B cell (primary cell): ENCODE measurements around the gene MYOZ2. TPM values are rescaled to one million over a fixed set of nuclear protein-coding genes. Genes with fewer than 3 reads are reported as not detected.

Experiments
- ATAC-seq: fragments of 200-7000 bp; cut with Tn5 transposase; one replicate; pipeline ENCODE4 v1.10.0; 2021; ENCODE audit warnings: low read depth, mild to moderate bottlenecking, moderate number of reproducible peaks, moderate library complexity
- CTCF ChIA-PET: fragments of 350-600 bp; sonication (Branson Sonifier 250); formaldehyde crosslinking; loops from one replicate; lab custom pipeline; 2021; ENCODE audit warnings: antibody characterized with exemption, inconsistent platforms; lab: Charles Lee
- POLR2A ChIA-PET: fragments of 350-600 bp; sonication (Branson Sonifier 250); formaldehyde crosslinking; loops from one replicate; lab custom pipeline; 2021; ENCODE audit warnings: antibody characterized with exemption; lab: Charles Lee
- DNase-seq: peaks from one replicate; pipeline ENCODE4 v3.0.0; 2013
- H2AFZ ChIP-seq: 2 replicates; pipeline ENCODE4 v1.6.1; 2012; ENCODE audit warnings: mild to moderate bottlenecking, low read depth, low read length; ENCODE audit not compliant: insufficient read depth, poor library complexity, severe bottlenecking
- H3K27ac ChIP-seq, 2 donors: 1 replicate in 1 of 2; 2 replicates in 1 of 2; pipeline ENCODE4 v1.5.1; 2012 to 2013; ENCODE audit warnings: low read length in 2 of 2, mild to moderate bottlenecking in 2 of 2, moderate library complexity in 1 of 2
- H3K27me3 ChIP-seq, 4 experiments: fragments of 200-600 bp in 1 of 4; sonication (generic) in 1 of 4; replicated peaks in 1 of 4; 1 replicate in 2 of 4; 2 replicates in 2 of 4; pipeline versions ENCODE4 v1.6.1 to v1.7.0; 2013 to 2016; ENCODE audit warnings: low read length in 3 of 4, mild to moderate bottlenecking in 2 of 4, mixed read lengths in 1 of 4, moderate library complexity in 1 of 4; ENCODE audit not compliant: insufficient read depth in 4 of 4, control insufficient read depth in 3 of 4; ENCODE audit errors: control extremely low read depth in 1 of 4
- H3K36me3 ChIP-seq, 2 experiments: replicated peaks in 1 of 2; 1 replicate in 1 of 2; 2 replicates in 1 of 2; pipeline versions ENCODE4 v1.6.1 to v1.7.1; 2013; ENCODE audit warnings: low read length in 1 of 2; ENCODE audit not compliant: insufficient read depth in 2 of 2, control insufficient read depth in 1 of 2; ENCODE audit errors: control extremely low read depth in 1 of 2, extremely low read depth in 1 of 2
- H3K4me1 ChIP-seq, 2 donors: fragments of 200-600 bp in 1 of 2; sonication (generic) in 1 of 2; 1 replicate in 1 of 2; 2 replicates in 1 of 2; pipeline versions ENCODE4 v1.5.1 to v1.6.1; 2013 to 2017; ENCODE audit warnings: low read length in 2 of 2; ENCODE audit not compliant: control insufficient read depth in 2 of 2, insufficient read depth in 2 of 2
- H3K4me2 ChIP-seq: replicated peaks from 2 replicates; pipeline ENCODE3; 2012; ENCODE audit warnings: mild to moderate bottlenecking, low read depth, low read length; ENCODE audit not compliant: poor library complexity, severe bottlenecking
- H3K4me3 ChIP-seq, 5 experiments: fragments of 200-600 bp in 1 of 5; sonication (generic) in 1 of 5; 1 replicate in 3 of 5; 2 replicates in 2 of 5; pipeline versions ENCODE4 v1.5.1 to v1.7.0; 2011 to 2016; ENCODE audit warnings: low read length in 4 of 5, mild to moderate bottlenecking in 4 of 5, low read depth in 2 of 5, control low read depth in 1 of 5, moderate library complexity in 1 of 5; ENCODE audit not compliant: insufficient read depth in 1 of 5; ENCODE audit errors: control extremely low read depth in 1 of 5, extremely low read depth in 1 of 5
- H3K79me2 ChIP-seq: fragments of 200-600 bp; sonication (generic); one replicate; pipeline ENCODE4 v1.6.0; 2016; ENCODE audit warnings: low read length; ENCODE audit not compliant: control insufficient read depth, insufficient read depth
- H3K9ac ChIP-seq: fragments of 200-600 bp; sonication (generic); 2 replicates; pipeline ENCODE4 v1.6.1; 2017; ENCODE audit warnings: mild to moderate bottlenecking, low read length, moderate library complexity
- H3K9me3 ChIP-seq, 3 donors: one replicate each; pipeline versions ENCODE4 v1.6.1 to v1.7.1; 2013; ENCODE audit warnings: low read length in 2 of 3; ENCODE audit not compliant: control insufficient read depth in 2 of 3, insufficient read depth in 1 of 3; ENCODE audit errors: control extremely low read depth in 1 of 3
- H4K20me1 ChIP-seq: 2 replicates; pipeline ENCODE4 v1.6.0; 2012; ENCODE audit warnings: mild to moderate bottlenecking, low read length; ENCODE audit not compliant: insufficient read depth, control insufficient read depth, poor library complexity, severe bottlenecking
- H3K27ac Mint-ChIP-seq: one replicate; pipeline ENCODE4 v1.8.0; 2021; ENCODE audit warnings: mixed read lengths
- H3K27me3 Mint-ChIP-seq: one replicate; pipeline ENCODE4 v1.8.0; 2021; ENCODE audit warnings: mixed read lengths
- H3K4me1 Mint-ChIP-seq: one replicate; pipeline ENCODE4 v1.8.0; 2021; ENCODE audit warnings: mixed read lengths
- H3K4me3 Mint-ChIP-seq: one replicate; pipeline ENCODE4 v1.8.0; 2021; ENCODE audit warnings: mixed read lengths
- H3K9me3 Mint-ChIP-seq: one replicate; pipeline ENCODE4 v1.8.0; 2022; ENCODE audit warnings: mixed read lengths; ENCODE audit not compliant: insufficient read depth
- CTCF ChIP-seq: fragments of 200-600 bp; IDR thresholded peaks from one replicate; pipeline ENCODE4 v1.8.0; 2022; ENCODE audit warnings: antibody characterized with exemption, mild to moderate bottlenecking
- EZH2 ChIP-seq: IDR thresholded peaks from 2 replicates; pipeline ENCODE4 v1.6.1; 2012; ENCODE audit warnings: borderline replicate concordance, low read depth, mild to moderate bottlenecking, moderate library complexity, low read length; ENCODE audit not compliant: insufficient read depth, poor library complexity, severe bottlenecking
- WGBS: methylation state at CpG from one replicate; pipeline ENCODE4 v1.1.5; 2013; ENCODE audit warnings: missing lambda C conversion rate; ENCODE audit not compliant: insufficient coverage; 5-methylcytosine and 5-hydroxymethylcytosine counted together
- intact Hi-C: fragments of 100-400 bp; cut with micrococcal nuclease; formaldehyde crosslinking; loops from one replicate; pipeline ENCODE4 v1.10.0; 2022
- polyA plus RNA-seq: library from polyadenylated mRNA; depleted of rRNA; stranded (reverse); fragments of >200 nt; gene quantifications from 2 replicates; pipeline ENCODE4 v1.2.3, GENCODE V29; 2012
- total RNA-seq, 2 donors: library from RNA; stranded (reverse); fragments of 120-200 nt in 1 of 2; gene quantifications; 1 replicate in 1 of 2; 2 replicates in 1 of 2; pipeline versions ENCODE4 v1.2.3 to v1.2.4, GENCODE V29; 2013 to 2022

Gene MYOZ2
- total and polyA plus RNA-seq, 2 donors (not counting 1 experiment from before 2014, with no cell fraction given) = not detected

GRCh38 chr4:119149110-119149509 lies 13.5 kb downstream of the MYOZ2 start:
- no peak overlapping the region for H3K4me3 ChIP-seq
- H3K27me3 ChIP-seq = no peaks in the 10 kb centered on the region
- H3K27ac Mint-ChIP-seq = no peak overlapping the region
- H3K4me2 ChIP-seq = no peak overlapping the region
- CTCF ChIA-PET = interaction anchor here (0.6 kb wide), 1 partner anchor 896 kb away, joined by 4 read pairs; no protein-coding TSS in a partner anchor
- 90% methylated on average over 5 of the region's 7 CpGs for WGBS
- H3K4me3 Mint-ChIP-seq = no peak overlapping the region
- ATAC-seq (no peak), DNase-seq (no peak)
- no peak overlapping the region for H2AFZ ChIP-seq
- intact Hi-C loops = no loop called here
- H3K36me3 ChIP-seq = no peaks in the 10 kb centered on the region
- no peak overlapping the region for H3K27ac ChIP-seq
- peaks cover 5% of the 10 kb centered on the region for H3K27me3 Mint-ChIP-seq
- H3K4me1 ChIP-seq = no peaks in the 10 kb centered on the region
- TF ChIP-seq CTCF (no peak), EZH2 (no peak)
- H3K4me1 Mint-ChIP-seq = peaks cover 6% of the 10 kb centered on the region
- H3K9me3 Mint-ChIP-seq = no peaks in the 10 kb centered on the region
- POLR2A ChIA-PET = no interaction called here
- no peaks in the 10 kb centered on the region for H4K20me1 ChIP-seq
- no peak overlapping the region for H3K9ac ChIP-seq
- H3K9me3 ChIP-seq = no peaks in the 10 kb centered on the region
- H3K79me2 ChIP-seq = no peaks in the 10 kb centered on the region

- Histone ChIP-seq H3K4me3 (no peak overlapping the region), H3K79me2 (no peaks in the 10 kb centered on the region), H3K9me3 (no peaks in the 10 kb centered on the region), H3K27ac (no peak overlapping the region), H3K4me2 (no peak overlapping the region), H3K9ac (no peak overlapping the region), H3K4me1 (no peaks in the 10 kb centered on the region), H4K20me1 (no peaks in the 10 kb centered on the region), H2AFZ (no peak overlapping the region), H3K36me3 (no peaks in the 10 kb centered on the region), H3K27me3 (no peaks in the 10 kb centered on the region)
- H3K4me3 Mint-ChIP-seq = no peak overlapping the region
- ChIA-PET CTCF (interaction anchor here (2.2 kb wide), 1 partner anchor 11 kb away, joined by 6 read pairs; no protein-coding TSS in a partner anchor), POLR2A (no interaction called here)
- H3K27me3 Mint-ChIP-seq = peaks cover 14% of the 10 kb centered on the region
- DNase-seq (no peak), ATAC-seq (no peak)
- no peak overlapping the region for H3K27ac Mint-ChIP-seq
- no CpG with 5 or more reads among the region's 2 CpGs for WGBS
- intact Hi-C loops = no loop called here
- no peaks in the 10 kb centered on the region for H3K4me1 Mint-ChIP-seq
- TF ChIP-seq CTCF (no peak), EZH2 (no peak)
- H3K9me3 Mint-ChIP-seq = no peaks in the 10 kb centered on the region
Observed at GRCh38 chr4:119151161-119151560, 15.5 kb downstream of the MYOZ2 start.
